NCI-H1436 (cell line): ENCODE measurements around the gene CCDC85A.
"Not testable (repeated sequence)": the region's sequence is repeated elsewhere in the genome, so short reads cannot be mapped to it uniquely, and the experiment has no call there.

ENCODE experiments used
- DNase-seq: peaks from one replicate; lab custom pipeline; 2025; lab: John Stamatoyannopoulos, UW

Gene CCDC85A

GRCh38 chr2:56183643-56184499, at the start of gene CCDC85A:
Gene CCDC85A (plus strand): TSS chr2:56183990. CDS start chr2:56184625, 635 bp downstream.
- DNase-seq, result peak; percentile 77

- no peak for DNase-seq
Observed at GRCh38 chr2:56134861-56135260, 48.9 kb upstream of the CCDC85A start.

- not testable (repeated sequence) for DNase-seq
Observed at GRCh38 chr2:56142497-56143061, 41.2 kb upstream of the CCDC85A start.

- DNase-seq, result no peak
Observed at GRCh38 chr2:56147907-56148306, 35.9 kb upstream of the CCDC85A start.

- DNase-seq, result no peak
Observed at GRCh38 chr2:56148825-56149224, 35.0 kb upstream of the CCDC85A start.

- DNase-seq, result no peak
Observed at GRCh38 chr2:56151841-56152240, 31.9 kb upstream of the CCDC85A start.

- DNase-seq, result no peak
Observed at GRCh38 chr2:56155188-56155587, 28.6 kb upstream of the CCDC85A start.

GRCh38 chr2:56159875-56160274, 23.9 kb upstream of the CCDC85A start:
- not testable (repeated sequence) for DNase-seq

- DNase-seq, result no peak
Observed at GRCh38 chr2:56167616-56168562, 15.9 kb upstream of the CCDC85A start.

- DNase-seq, result no peak
Observed at GRCh38 chr2:56169521-56169920, 14.3 kb upstream of the CCDC85A start.

- no peak for DNase-seq
Observed at GRCh38 chr2:56170504-56170903, 13.3 kb upstream of the CCDC85A start.

- DNase-seq, result no peak
Observed at GRCh38 chr2:56170988-56171387, 12.8 kb upstream of the CCDC85A start.

- DNase-seq, result no peak
Observed at GRCh38 chr2:56175779-56176178, 8.0 kb upstream of the CCDC85A start.

GRCh38 chr2:56177420-56178220, 6.2 kb upstream of the CCDC85A start:
- DNase-seq, result no peak

- no peak for DNase-seq
Observed at GRCh38 chr2:56179931-56180330, 3.9 kb upstream of the CCDC85A start.

GRCh38 chr2:56182420-56182819, 1.4 kb upstream of the CCDC85A start:
- no peak for DNase-seq

- DNase-seq, result peak; percentile 18
Observed at GRCh38 chr2:56184500-56185011, 766 bp downstream of the CCDC85A start.

GRCh38 chr2:56185101-56185581, 1.4 kb downstream of the CCDC85A start:
- peak; percentile 3 for DNase-seq

GRCh38 chr2:56185582-56186046, 1.8 kb downstream of the CCDC85A start:
- DNase-seq, result no peak

- peak; percentile 44 for DNase-seq
Observed at GRCh38 chr2:56191617-56192016, 7.8 kb downstream of the CCDC85A start.
